MM.1S (cell line): ENCODE measurements around the gene SFMBT1.

Source experiments
- EZH2 ChIP-seq: fragments of 300-600 bp; sonication (generic); optimal IDR thresholded peaks from 2 replicates; pipeline ENCODE3; 2017; ENCODE audit warnings: low read depth, mild to moderate bottlenecking, antibody characterized with exemption, low read length, mixed read lengths
- TF ChIP-seq, protein P1 (sequence below): fragments of 300-600 bp; sonication (generic); IDR thresholded peaks from 2 replicates; pipeline ENCODE4 v1.5.1; 2016; ENCODE audit warnings: antibody characterized with exemption, low read length, mixed read lengths

DNA sequence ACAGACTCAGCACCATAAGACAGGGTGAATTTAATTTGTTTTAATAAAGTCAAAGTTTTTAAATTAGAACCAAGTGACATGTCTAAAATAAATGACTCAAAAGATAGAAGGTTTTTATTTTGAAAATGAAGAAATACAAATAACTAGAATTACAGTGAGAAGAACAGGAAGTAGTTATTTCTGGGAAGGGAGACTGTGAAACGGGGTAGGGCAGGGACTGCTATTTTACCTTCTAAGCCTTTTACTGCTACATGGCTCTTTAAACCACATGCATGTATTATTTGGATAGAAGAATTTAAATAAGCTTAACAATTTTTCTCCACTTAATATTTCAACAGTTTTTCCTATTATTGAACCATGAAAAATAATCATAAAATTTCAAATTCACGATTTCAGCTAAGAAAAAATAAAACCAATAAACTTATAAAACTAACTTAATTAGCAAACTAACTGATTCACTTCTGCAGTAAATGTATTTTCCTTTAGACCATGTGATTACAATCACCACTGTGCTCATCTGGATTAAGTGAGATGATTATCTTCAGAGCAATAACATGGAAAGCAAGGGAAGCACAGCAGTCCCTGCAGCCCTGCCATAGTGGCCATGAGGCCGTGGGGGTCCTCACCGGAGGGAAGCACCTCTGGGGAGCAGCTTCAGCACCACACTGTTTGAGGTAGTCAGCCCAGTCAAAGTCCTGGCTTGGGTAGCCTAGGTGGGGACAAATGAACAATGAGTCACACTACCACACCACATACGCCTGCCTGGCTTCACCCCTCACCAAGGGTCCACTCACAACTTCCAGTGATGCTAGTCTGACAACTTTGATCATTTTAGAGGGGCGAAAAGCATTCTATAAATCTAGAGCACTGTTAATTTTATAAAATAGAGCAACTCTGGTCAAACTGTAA lies 120.2 kb downstream of the SFMBT1 start:
- TF ChIP-seq, protein P1, sequence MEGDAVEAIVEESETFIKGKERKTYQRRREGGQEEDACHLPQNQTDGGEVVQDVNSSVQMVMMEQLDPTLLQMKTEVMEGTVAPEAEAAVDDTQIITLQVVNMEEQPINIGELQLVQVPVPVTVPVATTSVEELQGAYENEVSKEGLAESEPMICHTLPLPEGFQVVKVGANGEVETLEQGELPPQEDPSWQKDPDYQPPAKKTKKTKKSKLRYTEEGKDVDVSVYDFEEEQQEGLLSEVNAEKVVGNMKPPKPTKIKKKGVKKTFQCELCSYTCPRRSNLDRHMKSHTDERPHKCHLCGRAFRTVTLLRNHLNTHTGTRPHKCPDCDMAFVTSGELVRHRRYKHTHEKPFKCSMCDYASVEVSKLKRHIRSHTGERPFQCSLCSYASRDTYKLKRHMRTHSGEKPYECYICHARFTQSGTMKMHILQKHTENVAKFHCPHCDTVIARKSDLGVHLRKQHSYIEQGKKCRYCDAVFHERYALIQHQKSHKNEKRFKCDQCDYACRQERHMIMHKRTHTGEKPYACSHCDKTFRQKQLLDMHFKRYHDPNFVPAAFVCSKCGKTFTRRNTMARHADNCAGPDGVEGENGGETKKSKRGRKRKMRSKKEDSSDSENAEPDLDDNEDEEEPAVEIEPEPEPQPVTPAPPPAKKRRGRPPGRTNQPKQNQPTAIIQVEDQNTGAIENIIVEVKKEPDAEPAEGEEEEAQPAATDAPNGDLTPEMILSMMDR, result no peak
- TF ChIP-seq EZH2, result no peak
